Testis (tissue), 3 donors: ENCODE data around the gene IL34. TPM values are rescaled to one million over a fixed set of nuclear protein-coding genes. Genes with fewer than 3 reads are reported as not detected.

Experiments
- DNase-seq: peaks from one replicate; pipeline ENCODE4 v3.0.0-alpha.2; 2019
- H3K27ac ChIP-seq, 2 donors: fragments of 200-600 bp; sonication (generic); one replicate each; pipeline ENCODE4 v1.5.1; 2019
- H3K27me3 ChIP-seq: fragments of 200-600 bp; sonication (generic); one replicate; pipeline ENCODE4 v1.5.1; 2019
- H3K36me3 ChIP-seq: fragments of 200-600 bp; sonication (generic); one replicate; pipeline ENCODE4 v1.5.1; 2017; ENCODE audit warnings: low read depth; ENCODE audit errors: missing control alignments
- H3K4me1 ChIP-seq: fragments of 200-600 bp; sonication (generic); one replicate; pipeline ENCODE4 v1.5.1; 2019
- H3K4me3 ChIP-seq, 2 donors: fragments of 200-600 bp; sonication (generic); one replicate each; pipeline ENCODE4 v1.5.1; 2017 to 2019
- H3K9me3 ChIP-seq: fragments of 200-600 bp; sonication (generic); one replicate; pipeline ENCODE4 v1.5.1; 2017
- CTCF ChIP-seq, 3 experiments: fragments of 450-650 bp in 2 of 3; fragments of 200-600 bp in 1 of 3; sonication (generic) in 1 of 3; IDR thresholded peaks; one replicate each; pipeline ENCODE4 v1.5.1; 2016 to 2019; ENCODE audit warnings: antibody characterized with exemption in 3 of 3, mild to moderate bottlenecking in 2 of 3, moderate library complexity in 1 of 3
- POLR2A ChIP-seq: fragments of 450-650 bp; IDR thresholded peaks from one replicate; pipeline ENCODE4 v1.6.1; 2017; ENCODE audit warnings: antibody characterized with exemption, mild to moderate bottlenecking, moderate library complexity
- WGBS, 2 donors: methylation state at CpG; one replicate each; pipeline ENCODE4 v1.1.5; 2018; 5-methylcytosine and 5-hydroxymethylcytosine counted together
- intact Hi-C: fragments of 100-400 bp; cut with DNase I; formaldehyde crosslinking; loops from one replicate; pipeline ENCODE4 v1.15.1; 2023; ENCODE audit warnings: low total_unique reads
- polyA plus RNA-seq: library from polyadenylated mRNA; stranded (reverse); fragments of 350-450 nt; fragmentation: Illumina TruSeq; extraction: RNeasy Lipid Tissue Mini Kit (QIAGEN cat#74804); gene quantifications from one replicate; pipeline ENCODE4 v1.2.3, GENCODE V29; 2014; ENCODE audit warnings: low read depth, low replicate concordance; ENCODE audit not compliant: insufficient read depth
- total RNA-seq, 2 donors: library from RNA; depleted of rRNA; stranded (reverse); fragments of >200 nt; gene quantifications; one replicate each; pipeline ENCODE4 v1.2.3, GENCODE V29; 2016

IL34 gene
- total and polyA plus RNA-seq, 3 donors from 2014 or later: 5.4 to 11.9 (median 7.9) TPM

GRCh38 chr16:70692130-70692872 is 45.9 kb downstream of the IL34 start:
- Histone ChIP-seq H3K4me3 (no peak overlapping the region), H3K36me3 (no peaks in the 10 kb centered on the region), H3K27me3 (no peaks in the 10 kb centered on the region), H3K27ac (peak overlapping the region in 1 of 2 donors; percentile 4), H3K4me1 (peaks cover 49% of the 10 kb centered on the region), H3K9me3 (no peaks in the 10 kb centered on the region)
- TF ChIP-seq POLR2A (no peak), CTCF (IDR thresholded peaks at IDR 0.05) (no peak)
- 78 to 80% methylated on average over 2 to 14 of the region's 14 CpGs for WGBS, 2 donors
- intact Hi-C loops: no loop called here
- DNase-seq: no peak

GRCh38 chr16:70692873-70693671 is 46.7 kb downstream of the IL34 start:
- Histone ChIP-seq H3K27me3 (no peaks in the 10 kb centered on the region), H3K4me3 (no peak overlapping the region), H3K27ac (peak overlapping the region in 1 of 2 donors; percentile 47), H3K36me3 (no peaks in the 10 kb centered on the region), H3K9me3 (no peaks in the 10 kb centered on the region), H3K4me1 (peaks cover 49% of the 10 kb centered on the region)
- DNase-seq: peak; percentile 72
- TF ChIP-seq CTCF (IDR thresholded peaks at IDR 0.05) (no peak), POLR2A (no peak)
- 77 to 93% methylated on average over 20 to 29 of the region's 29 CpGs for WGBS, 2 donors
- intact Hi-C loops: no loop called here

GRCh38 chr16:70694088-70694867 is 47.9 kb downstream of the IL34 start:
- 64 to 78% methylated on average over 9 to 17 of the region's 17 CpGs for WGBS, 2 donors
- no peaks in the 10 kb centered on the region for H3K9me3 ChIP-seq
- H3K36me3 ChIP-seq: no peaks in the 10 kb centered on the region
- DNase-seq: no peak
- peaks cover 40% of the 10 kb centered on the region for H3K4me1 ChIP-seq
- no peak overlapping the region for H3K27ac ChIP-seq
- intact Hi-C loops: no loop called here
- H3K27me3 ChIP-seq: no peaks in the 10 kb centered on the region
- TF ChIP-seq POLR2A: no peak
- no peak for TF ChIP-seq CTCF (IDR thresholded peaks at IDR 0.05)
- no peak overlapping the region for H3K4me3 ChIP-seq

GRCh38 chr16:70694868-70695218 is 48.5 kb downstream of the IL34 start:
- 60 to 78% methylated on average over 4 of the region's 4 CpGs for WGBS, 2 donors
- Histone ChIP-seq H3K9me3 (no peaks in the 10 kb centered on the region), H3K36me3 (no peaks in the 10 kb centered on the region), H3K27me3 (no peaks in the 10 kb centered on the region), H3K4me1 (peaks cover 40% of the 10 kb centered on the region), H3K27ac (no peak overlapping the region), H3K4me3 (no peak overlapping the region)
- DNase-seq: no peak
- TF ChIP-seq POLR2A: no peak
- TF ChIP-seq CTCF (IDR thresholded peaks at IDR 0.05): no peak
- intact Hi-C loops: no loop called here
